Left ventricle myocardium inferior (tissue), 1 donor: ENCODE data around the gene SIPA1. TPM values are rescaled to one million over a fixed set of nuclear protein-coding genes. Genes with fewer than 3 reads are reported as not detected.

Experiments used
- DNase-seq: peaks from one replicate; pipeline ENCODE4 v3.0.0-alpha.2; 2020
- H3K27ac ChIP-seq: fragments of 200-600 bp; replicated peaks from 2 replicates; pipeline ENCODE4 v1.8.0; 2021
- H3K27me3 ChIP-seq: fragments of 200-600 bp; 2 replicates; pipeline ENCODE4 v1.8.0; 2021; ENCODE audit warnings: low read depth
- H3K36me3 ChIP-seq: fragments of 200-600 bp; 2 replicates; pipeline ENCODE4 v1.8.0; 2021
- H3K4me1 ChIP-seq: fragments of 200-600 bp; 2 replicates; pipeline ENCODE4 v1.8.0; 2021
- H3K4me3 ChIP-seq: fragments of 200-600 bp; 2 replicates; pipeline ENCODE4 v1.8.0; 2021; ENCODE audit warnings: mild to moderate bottlenecking, moderate library complexity
- H3K9me3 ChIP-seq: fragments of 200-600 bp; replicated peaks from 2 replicates; pipeline ENCODE4 v1.8.0; 2021
- CTCF ChIP-seq: fragments of 200-600 bp; IDR thresholded peaks from 2 replicates; pipeline ENCODE4 v1.8.0; 2021; ENCODE audit warnings: antibody characterized with exemption, mild to moderate bottlenecking, borderline replicate concordance
- intact Hi-C: fragments of 100-400 bp; cut with micrococcal nuclease; formaldehyde crosslinking; loops from one replicate; pipeline ENCODE4 v1.11.0; 2022
- total RNA-seq: library from RNA; stranded (reverse); fragmentation: NEBNext Ultra II Directional; extraction: Animal tissue kit (Norgen Biotek cat#: 25700); gene quantifications from one replicate; pipeline ENCODE4 v1.2.1, GENCODE V29; 2021
- donor health status: DM: no; HTN: yes; CAD: no; lungs with severe emphysema.

Gene SIPA1
- total RNA-seq, 1 donor from 2014 or later, result 21.0 TPM

- Histone ChIP-seq H3K4me1 (peaks cover 67% of the 10 kb centered on the region), H3K4me3 (peak within 1 kb of the TSS; percentile 93), H3K9me3 (no peaks in the 10 kb centered on the region), H3K27ac (peak within 1 kb of the TSS; percentile 94), H3K36me3 (peaks cover 55% of the 10 kb centered on the region), H3K27me3 (no peaks in the 10 kb centered on the region)
- no peak for TF ChIP-seq CTCF
- DNase-seq, result peak; percentile 100
- intact Hi-C loops, result no loop called here
These were observed 22.5 kb upstream of the SIPA1 start, which contains the start of gene PCNX3 for GRCh38 chr11:65615229-65615949. Gene PCNX3 (plus strand): TSS chr11:65615776. CDS start chr11:65616312, 536 bp downstream.

GRCh38 chr11:65615950-65616574 is 21.8 kb upstream of the SIPA1 start:
- H3K36me3 ChIP-seq, result peaks cover 56% of the 10 kb centered on the region

GRCh38 chr11:65616575-65617001 is 21.3 kb upstream of the SIPA1 start:
- Histone ChIP-seq H3K4me3 (peak overlapping the region; percentile 93), H3K9me3 (no peaks in the 10 kb centered on the region), H3K4me1 (peaks cover 55% of the 10 kb centered on the region), H3K36me3 (peaks cover 61% of the 10 kb centered on the region), H3K27ac (peak overlapping the region; percentile 94), H3K27me3 (no peaks in the 10 kb centered on the region)
- intact Hi-C loops, result no loop called here
- no peak for DNase-seq
- TF ChIP-seq CTCF, result no peak

More at GRCh38 chr11:65615950-65616574, 21.8 kb upstream of the SIPA1 start:
- intact Hi-C loops, result no loop called here
- peak; percentile 58 for DNase-seq
- peaks cover 60% of the 10 kb centered on the region for H3K4me1 ChIP-seq
- no peaks in the 10 kb centered on the region for H3K9me3 ChIP-seq
- TF ChIP-seq CTCF, result no peak
- no peaks in the 10 kb centered on the region for H3K27me3 ChIP-seq
- peak overlapping the region; percentile 94 for H3K27ac ChIP-seq
- peak overlapping the region; percentile 93 for H3K4me3 ChIP-seq

- H3K4me3 ChIP-seq, result peak overlapping the region; percentile 93
- no peak for DNase-seq
- peaks cover 48% of the 10 kb centered on the region for H3K4me1 ChIP-seq
- no peaks in the 10 kb centered on the region for H3K27me3 ChIP-seq
- intact Hi-C loops, result no loop called here
- H3K9me3 ChIP-seq, result no peaks in the 10 kb centered on the region
- no peak for TF ChIP-seq CTCF
- H3K36me3 ChIP-seq, result peaks cover 62% of the 10 kb centered on the region
- H3K27ac ChIP-seq, result no peak overlapping the region
These were observed 20.6 kb upstream of the SIPA1 start for GRCh38 chr11:65617136-65617850.

- intact Hi-C loops, result no loop called here
- Histone ChIP-seq H3K27ac (no peak overlapping the region), H3K4me1 (peaks cover 39% of the 10 kb centered on the region), H3K36me3 (peaks cover 60% of the 10 kb centered on the region), H3K27me3 (no peaks in the 10 kb centered on the region), H3K9me3 (no peaks in the 10 kb centered on the region), H3K4me3 (no peak overlapping the region)
- no peak for TF ChIP-seq CTCF
- no peak for DNase-seq
These were observed 19.7 kb upstream of the SIPA1 start for GRCh38 chr11:65617990-65618751.
